HG03457 (cell line): ENCODE measurements around the gene FADS2.
"Not testable (repeated sequence)": the region's sequence is repeated elsewhere in the genome, so short reads cannot be mapped to it uniquely, and the experiment has no call there.

Source experiments
- ATAC-seq: cut with Tn5 transposase; IDR thresholded peaks from one replicate; pipeline ENCODE4 v1.9.1; 2021; ENCODE audit warnings: moderate number of reproducible peaks; ENCODE audit not compliant: unreplicated experiment

The FADS2 gene

GRCh38 chr11:61866231-61866957 is 38.3 kb downstream of the FADS2 start:
- no peak for ATAC-seq

GRCh38 chr11:61866958-61867343 is 38.9 kb downstream of the FADS2 start:
- ATAC-seq, result no peak

GRCh38 chr11:61868571-61869428 is 40.7 kb downstream of the FADS2 start:
- ATAC-seq, result no peak

GRCh38 chr11:61869429-61869707 is 41.3 kb downstream of the FADS2 start:
- no peak for ATAC-seq

- no peak for ATAC-seq
Observed at GRCh38 chr11:61869708-61870451, 41.8 kb downstream of the FADS2 start.

GRCh38 chr11:61870541-61871031 is 42.5 kb downstream of the FADS2 start:
- no peak for ATAC-seq

GRCh38 chr11:61871158-61871597 is 43.1 kb downstream of the FADS2 start:
- ATAC-seq, result no peak

GRCh38 chr11:61872935-61873565 is 45.0 kb downstream of the FADS2 start:
- ATAC-seq, result no peak

GRCh38 chr11:61873588-61874376 is 45.7 kb downstream of the FADS2 start:
- no peak for ATAC-seq

- ATAC-seq, result no peak
Observed at GRCh38 chr11:61874377-61874809, 46.3 kb downstream of the FADS2 start.

GRCh38 chr11:61874853-61875252 is 46.8 kb downstream of the FADS2 start:
- no peak for ATAC-seq

- no peak for ATAC-seq
Observed at GRCh38 chr11:61875698-61876097, 47.6 kb downstream of the FADS2 start.

- ATAC-seq, result no peak
Observed at GRCh38 chr11:61879152-61879551, 51.1 kb downstream of the FADS2 start.

GRCh38 chr11:61880031-61880430 is 51.9 kb downstream of the FADS2 start:
- no peak for ATAC-seq

- ATAC-seq, result no peak
Observed at GRCh38 chr11:61880454-61880853, 52.4 kb downstream of the FADS2 start.

- ATAC-seq, result no peak
Observed at GRCh38 chr11:61881397-61881796, 53.3 kb downstream of the FADS2 start.

- not testable (repeated sequence) for ATAC-seq
Observed at GRCh38 chr11:61882267-61882666, 54.2 kb downstream of the FADS2 start.

- ATAC-seq, result no peak
Observed at GRCh38 chr11:61882879-61883278, 54.8 kb downstream of the FADS2 start.

GRCh38 chr11:61883327-61883726 is 55.2 kb downstream of the FADS2 start:
- ATAC-seq, result no peak

GRCh38 chr11:61883947-61884346 is 55.8 kb downstream of the FADS2 start:
- no peak for ATAC-seq
